SK-N-SH (cell line): Measurements from ENCODE around the gene HS1BP3. TPM values are rescaled to one million over a fixed set of nuclear protein-coding genes. Genes with fewer than 3 reads are reported as not detected.

Experiments
- CTCF ChIA-PET: fragments of 300-600, 350-600 bp; formaldehyde crosslinking; extraction: SDS; loops from one replicate; lab custom pipeline; 2021; lab: Yijun Ruan, JAX
- POLR2A ChIA-PET: fragments of 350-600 bp; sonication (Branson Sonifier 250); formaldehyde crosslinking; extraction: SDS; loops from one replicate; lab custom pipeline; 2020; ENCODE audit warnings: antibody characterized with exemption, inconsistent platforms; lab: Yijun Ruan, JAX
- DNase-seq: peaks from one replicate; pipeline ENCODE4 v3.0.0; 2012
- H2AFZ ChIP-seq: fragments of 200-600 bp; sonication (generic); 2 replicates; pipeline ENCODE4 v1.8.1; 2016; ENCODE audit warnings: antibody characterized with exemption, mild to moderate bottlenecking, low read depth
- H3F3A ChIP-seq: fragments of 200-600 bp; sonication (generic); replicated peaks from 2 replicates; pipeline ENCODE3; 2016; ENCODE audit warnings: antibody characterized with exemption, mild to moderate bottlenecking; ENCODE audit not compliant: insufficient read depth
- H3K27ac ChIP-seq, 2 experiments: fragments of 200-500 bp in 1 of 2; fragments of 200-600 bp in 1 of 2; sonication (Bioruptor generic) in 1 of 2; sonication (generic), shearing (Covaris generic) in 1 of 2; 2 replicates each; pipeline versions ENCODE4 v1.5.1 to v1.6.1; 2014 to 2016; ENCODE audit warnings: low read depth in 2 of 2, inconsistent platforms in 1 of 2, low read length in 1 of 2, mild to moderate bottlenecking in 1 of 2, mixed read lengths in 1 of 2
- H3K27me3 ChIP-seq: fragments of 200-600 bp; sonication (generic), shearing (Covaris generic); 2 replicates; pipeline ENCODE4 v1.6.1; 2016; ENCODE audit warnings: mixed run types; ENCODE audit not compliant: insufficient read depth
- H3K36me3 ChIP-seq, 2 experiments: fragments of 200-500 bp in 1 of 2; fragments of 200-600 bp in 1 of 2; sonication (Bioruptor generic) in 1 of 2; sonication (generic) in 1 of 2; replicated peaks in 1 of 2; 2 replicates each; pipeline versions ENCODE3 to v1.5.1; 2014 to 2016; ENCODE audit warnings: low read length in 1 of 2, mild to moderate bottlenecking in 1 of 2; ENCODE audit not compliant: insufficient read depth in 2 of 2, control insufficient read depth in 1 of 2
- H3K4me1 ChIP-seq, 2 experiments: fragments of 200-500 bp in 1 of 2; fragments of 200-600 bp in 1 of 2; sonication (Bioruptor generic) in 1 of 2; sonication (generic), shearing (Covaris generic) in 1 of 2; 2 replicates each; pipeline versions ENCODE4 v1.5.1 to v1.6.1; 2014 to 2016; ENCODE audit warnings: low read depth in 1 of 2, low read length in 1 of 2, mixed run types in 1 of 2; ENCODE audit not compliant: insufficient read depth in 2 of 2, control insufficient read depth in 1 of 2
- H3K4me2 ChIP-seq: fragments of 200-600 bp; sonication (generic), shearing (Covaris generic); 2 replicates; pipeline ENCODE4 v1.6.1; 2017; ENCODE audit warnings: mixed run types
- H3K4me3 ChIP-seq, 2 experiments: fragments of 200-500 bp in 1 of 2; fragments of 200-600 bp in 1 of 2; sonication (Bioruptor generic) in 1 of 2; sonication (generic), shearing (Covaris generic) in 1 of 2; 2 replicates each; pipeline versions ENCODE4 v1.5.1 to v1.8.1; 2014 to 2016; ENCODE audit warnings: low read depth in 2 of 2, inconsistent platforms in 1 of 2, low read length in 1 of 2, mild to moderate bottlenecking in 1 of 2, mixed read lengths in 1 of 2, moderate library complexity in 1 of 2
- H3K79me2 ChIP-seq: fragments of 200-600 bp; sonication (generic); 2 replicates; pipeline ENCODE4 v1.8.1; 2017; ENCODE audit warnings: mild to moderate bottlenecking; ENCODE audit not compliant: insufficient read depth
- H3K9ac ChIP-seq: fragments of 200-600 bp; sonication (generic); 2 replicates; pipeline ENCODE4 v1.6.1; 2017; ENCODE audit warnings: mixed run types
- H3K9me2 ChIP-seq: fragments of 200-600 bp; sonication (generic); 2 replicates; pipeline ENCODE4 v1.6.1; 2017; ENCODE audit warnings: mixed run types
- H3K9me3 ChIP-seq: fragments of 200-600 bp; sonication (generic); 2 replicates; pipeline ENCODE4 v1.6.1; 2017; ENCODE audit warnings: mixed run types, mild to moderate bottlenecking, moderate library complexity
- H4K20me1 ChIP-seq: fragments of 200-600 bp; sonication (generic); 2 replicates; pipeline ENCODE4 v1.6.1; 2017; ENCODE audit warnings: mild to moderate bottlenecking, mixed run types; ENCODE audit not compliant: insufficient read depth
- CHD2 ChIP-seq: fragments of 150-350 bp; IDR thresholded peaks from 2 replicates; pipeline ENCODE4 v1.6.1; 2018; ENCODE audit warnings: low read length; ENCODE audit not compliant: partially characterized antibody
- EP300 ChIP-seq, 2 experiments: IDR thresholded peaks; 2 replicates each; pipeline versions ENCODE4 v1.4.0 to v1.6.1; 2012; ENCODE audit warnings: borderline replicate concordance in 1 of 2, low read depth in 1 of 2, low read length in 1 of 2
- EZH2phosphoT487 ChIP-seq: fragments of 200-600 bp; sonication (generic); IDR thresholded peaks from 2 replicates; pipeline ENCODE4 v1.6.1; 2017; ENCODE audit warnings: low read depth, mixed run types, mild to moderate bottlenecking, antibody characterized with exemption, moderate library complexity, borderline replicate concordance
- FOSL2 ChIP-seq: IDR thresholded peaks from 2 replicates; pipeline ENCODE4 v1.4.0; 2012; ENCODE audit warnings: low read depth, mild to moderate bottlenecking, moderate library complexity, borderline replicate concordance
- FOXJ3 ChIP-seq: sonication (generic); formaldehyde crosslinking; IDR thresholded peaks from 2 replicates; pipeline ENCODE4 v1.5.1; 2020; ENCODE audit warnings: mild to moderate bottlenecking, missing genetic modification reagents
- FOXM1 ChIP-seq: IDR thresholded peaks from 2 replicates; pipeline ENCODE4 v1.4.0; 2012; ENCODE audit warnings: low read depth, mild to moderate bottlenecking
- GABPA ChIP-seq: IDR thresholded peaks from 2 replicates; pipeline ENCODE4 v1.4.0; 2012; ENCODE audit warnings: low read depth, mild to moderate bottlenecking
- GATA2 ChIP-seq: sonication (generic); formaldehyde crosslinking; IDR thresholded peaks from 2 replicates; pipeline ENCODE4 v1.5.0; 2020; ENCODE audit warnings: mild to moderate bottlenecking, missing genetic modification reagents
- JUND ChIP-seq: IDR thresholded peaks from 2 replicates; pipeline ENCODE4 v1.4.0; 2012
- MXI1 ChIP-seq: IDR thresholded peaks from 2 replicates; pipeline ENCODE4 v1.6.1; 2012; ENCODE audit warnings: mild to moderate bottlenecking, low read depth, low read length, improper control_type of control experiment
- NFIC ChIP-seq: IDR thresholded peaks from 2 replicates; pipeline ENCODE4 v1.4.0; 2012; ENCODE audit warnings: borderline replicate concordance
- NRF1 ChIP-seq: IDR thresholded peaks from 2 replicates; pipeline ENCODE4 v1.6.1; 2012; ENCODE audit warnings: low read depth, mild to moderate bottlenecking, low read length
- POLR2AphosphoS5 ChIP-seq: IDR thresholded peaks from 2 replicates; pipeline ENCODE4 v1.6.1; 2012; ENCODE audit warnings: low read depth, low read length
- RAD21 ChIP-seq: IDR thresholded peaks from 2 replicates; pipeline ENCODE4 v1.6.1; 2012; ENCODE audit warnings: mild to moderate bottlenecking, low read length
- RFX5 ChIP-seq: IDR thresholded peaks from 2 replicates; pipeline ENCODE4 v1.6.1; 2012; ENCODE audit warnings: mild to moderate bottlenecking, improper control_type of control experiment, low read length
- RXRA ChIP-seq: IDR thresholded peaks from 2 replicates; pipeline ENCODE4 v1.4.0; 2012; ENCODE audit warnings: low read depth, mild to moderate bottlenecking, borderline replicate concordance
- SIN3A ChIP-seq: IDR thresholded peaks from 2 replicates; pipeline ENCODE4 v1.6.1; 2012; ENCODE audit warnings: low read depth, mild to moderate bottlenecking, low read length, moderate library complexity, borderline replicate concordance
- SMC3 ChIP-seq: IDR thresholded peaks from 2 replicates; pipeline ENCODE4 v1.6.1; 2012; ENCODE audit warnings: low read depth, low read length, improper control_type of control experiment
- TAF1 ChIP-seq: IDR thresholded peaks from 2 replicates; pipeline ENCODE4 v1.6.1; 2012; ENCODE audit warnings: low read depth, mild to moderate bottlenecking, low read length, moderate library complexity, borderline replicate concordance
- TCF12 ChIP-seq: IDR thresholded peaks from 2 replicates; pipeline ENCODE4 v1.4.0; 2012
- WGBS: methylation state at CpG from one replicate; pipeline ENCODE4 v1.1.6; 2017; ENCODE audit warnings: low lambda C conversion rate; 5-methylcytosine and 5-hydroxymethylcytosine counted together
- polyA plus RNA-seq, 3 experiments: library from polyadenylated mRNA; depleted of rRNA; stranded (reverse); fragments of >200 nt; gene quantifications; 2 replicates each; pipeline ENCODE4 v1.2.3, GENCODE V29; 2012
- TF ChIP-seq, protein P1 (sequence below): IDR thresholded peaks from 2 replicates; pipeline ENCODE4 v1.4.0; 2012; ENCODE audit warnings: low read depth
- TF ChIP-seq, protein P2 (sequence below): fragments of 200-600 bp; sonication (generic); IDR thresholded peaks from 2 replicates; pipeline ENCODE4 v1.6.1; 2017; ENCODE audit warnings: antibody characterized with exemption, mild to moderate bottlenecking, moderate library complexity
- TF ChIP-seq, protein P3 (sequence below): IDR thresholded peaks from 2 replicates; pipeline ENCODE4; 2012
- TF ChIP-seq, protein P4 (sequence below): fragments of 150-350 bp; IDR thresholded peaks from 2 replicates; pipeline ENCODE4 v1.6.1; 2016; ENCODE audit warnings: mild to moderate bottlenecking, low read depth, low read length

The HS1BP3 gene
- polyA plus RNA-seq, 1 of the 3 experiments (the other 2 are of a cell fraction), result 20.1 TPM

DNA sequence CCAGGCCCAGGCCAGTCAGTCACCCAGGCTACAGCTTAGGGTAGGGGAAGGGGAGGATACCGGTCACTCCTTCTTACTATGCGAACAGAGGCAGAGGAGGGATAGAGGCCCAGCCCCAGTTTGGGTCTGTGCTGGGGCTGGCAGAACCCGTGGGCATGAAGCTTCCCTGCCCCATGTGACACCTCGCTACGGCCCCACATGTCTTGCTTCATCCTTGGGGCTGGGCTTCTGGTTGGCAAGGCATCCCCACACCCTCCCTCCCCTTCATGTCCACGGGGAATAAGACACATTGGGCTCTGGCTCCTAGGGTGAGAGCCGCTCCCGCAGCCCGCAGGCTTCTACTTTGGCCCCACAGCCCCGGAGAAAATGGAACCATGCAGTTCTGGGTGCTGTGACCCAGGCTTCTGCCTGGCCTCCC lies 32.4 kb downstream of the HS1BP3 start:
- Histone ChIP-seq H3K4me1 (peaks cover 18 to 41% of the 10 kb centered on the region in 2 experiments; a peak in 3 of 4 replicates), H3K4me2 (peak overlapping the region; percentile 24; the same call in 1 of the 2 replicates), H3K9ac (peak overlapping the region; percentile 80), H3K9me2 (no peaks in the 10 kb centered on the region), H3K9me3 (no peaks in the 10 kb centered on the region), H3K36me3 (peaks cover 0 to 26% of the 10 kb centered on the region in 2 experiments), H3K27me3 (no peaks in the 10 kb centered on the region), H3K79me2 (no peaks in the 10 kb centered on the region), H4K20me1 (no peaks in the 10 kb centered on the region), H3F3A (no peaks in the 10 kb centered on the region), H2AFZ (peak overlapping the region; percentile 91), H3K27ac (peak overlapping the region; percentile 67 to 90), H3K4me3 (no peak overlapping the region)
- no peak for TF ChIP-seq GATA2 (CRISPR knock-in tag)
- no peak for TF ChIP-seq TCF12
- no peak for TF ChIP-seq MXI1
- TF ChIP-seq GABPA, result no peak
- TF ChIP-seq SMC3, result no peak
- TF ChIP-seq RXRA, result no peak
- TF ChIP-seq FOXJ3 (CRISPR knock-in tag), result no peak
- TF ChIP-seq, protein P1, sequence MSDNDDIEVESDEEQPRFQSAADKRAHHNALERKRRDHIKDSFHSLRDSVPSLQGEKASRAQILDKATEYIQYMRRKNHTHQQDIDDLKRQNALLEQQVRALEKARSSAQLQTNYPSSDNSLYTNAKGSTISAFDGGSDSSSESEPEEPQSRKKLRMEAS, result no peak
- TF ChIP-seq POLR2AphosphoS5, result no peak
- TF ChIP-seq FOXM1, result no peak
- no peak for TF ChIP-seq NFIC
- no peak for TF ChIP-seq EZH2phosphoT487
- no peak for TF ChIP-seq JUND
- WGBS, result 94% methylated on average over 9 of the region's 10 CpGs
- no peak for DNase-seq
- ChIA-PET POLR2A (interaction anchor here (1.1 to 2.4 kb wide), 2 partner anchors 168 to 171 kb away, joined by 4 to 18 read pairs; partner anchors contain the start of gene RHOB), CTCF (interaction anchor here (0.8 to 5.2 kb wide), 18 partner anchors 12 to 240 kb away, joined by 3 to 27 read pairs (median 5); partner anchors contain the start of gene RHOB)

DNA sequence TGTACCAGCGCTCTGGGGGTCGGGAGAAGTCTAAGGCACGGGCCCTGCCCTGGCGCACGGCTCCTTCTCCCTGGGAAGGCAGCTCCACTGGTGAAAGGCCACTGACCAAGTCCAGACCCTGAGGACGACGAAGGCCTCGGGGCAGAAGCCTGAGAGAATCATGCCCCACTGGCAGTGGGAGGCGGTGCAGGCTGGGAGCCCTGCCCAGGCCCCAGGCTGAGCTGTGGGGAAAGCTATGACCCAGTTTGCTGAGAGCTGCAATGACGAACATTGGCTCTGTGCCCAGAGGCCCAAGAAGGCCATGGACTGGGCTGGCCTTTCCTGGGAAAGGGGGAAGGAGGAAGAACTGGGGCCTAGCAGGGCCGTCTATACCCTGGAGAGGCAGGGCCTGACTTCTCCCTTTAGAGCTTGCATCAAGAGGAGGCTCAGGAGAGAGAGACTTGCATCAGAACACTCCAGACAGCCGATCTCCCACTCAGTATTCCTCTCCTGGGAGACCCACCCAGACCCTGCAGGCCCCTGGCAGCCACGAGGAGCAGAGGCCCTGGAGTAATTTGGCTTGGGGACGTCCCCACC lies 32.9 kb downstream of the HS1BP3 start:
- 46% methylated on average over 11 of the region's 14 CpGs for WGBS
- Histone ChIP-seq H4K20me1 (no peaks in the 10 kb centered on the region), H3K36me3 (peaks cover 0 to 23% of the 10 kb centered on the region in 2 experiments), H3K4me1 (peaks cover 18 to 42% of the 10 kb centered on the region in 2 experiments; a peak in 3 of 4 replicates), H3K9ac (peak overlapping the region; percentile 80), H3K9me3 (no peaks in the 10 kb centered on the region), H3K9me2 (no peaks in the 10 kb centered on the region), H3F3A (no peaks in the 10 kb centered on the region), H3K27ac (peak overlapping the region; percentile 67 to 90), H3K27me3 (no peaks in the 10 kb centered on the region), H2AFZ (peak overlapping the region; percentile 91), H3K4me2 (peak overlapping the region; percentile 24; the same call in 1 of the 2 replicates), H3K4me3 (no peak overlapping the region), H3K79me2 (no peaks in the 10 kb centered on the region)
- peak; percentile 82 for DNase-seq
- ChIA-PET POLR2A (interaction anchor here (1.1 to 2.4 kb wide), 2 partner anchors 168 to 170 kb away, joined by 4 to 18 read pairs; partner anchors contain the start of gene RHOB), CTCF (interaction anchor here (0.8 to 5.2 kb wide), 22 partner anchors 9 to 239 kb away, joined by 3 to 22 read pairs (median 5); partner anchors contain the start of genes HS1BP3 and RHOB)
- peak; percentile 19; the same call in 1 of the 2 replicates for TF ChIP-seq TAF1
- TF ChIP-seq RFX5, result no peak
- TF ChIP-seq, protein P2, sequence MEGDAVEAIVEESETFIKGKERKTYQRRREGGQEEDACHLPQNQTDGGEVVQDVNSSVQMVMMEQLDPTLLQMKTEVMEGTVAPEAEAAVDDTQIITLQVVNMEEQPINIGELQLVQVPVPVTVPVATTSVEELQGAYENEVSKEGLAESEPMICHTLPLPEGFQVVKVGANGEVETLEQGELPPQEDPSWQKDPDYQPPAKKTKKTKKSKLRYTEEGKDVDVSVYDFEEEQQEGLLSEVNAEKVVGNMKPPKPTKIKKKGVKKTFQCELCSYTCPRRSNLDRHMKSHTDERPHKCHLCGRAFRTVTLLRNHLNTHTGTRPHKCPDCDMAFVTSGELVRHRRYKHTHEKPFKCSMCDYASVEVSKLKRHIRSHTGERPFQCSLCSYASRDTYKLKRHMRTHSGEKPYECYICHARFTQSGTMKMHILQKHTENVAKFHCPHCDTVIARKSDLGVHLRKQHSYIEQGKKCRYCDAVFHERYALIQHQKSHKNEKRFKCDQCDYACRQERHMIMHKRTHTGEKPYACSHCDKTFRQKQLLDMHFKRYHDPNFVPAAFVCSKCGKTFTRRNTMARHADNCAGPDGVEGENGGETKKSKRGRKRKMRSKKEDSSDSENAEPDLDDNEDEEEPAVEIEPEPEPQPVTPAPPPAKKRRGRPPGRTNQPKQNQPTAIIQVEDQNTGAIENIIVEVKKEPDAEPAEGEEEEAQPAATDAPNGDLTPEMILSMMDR, result peak; percentile 56
- no peak; a peak in 1 of 4 replicates for TF ChIP-seq EP300 (IDR thresholded peaks at IDR 0.05; ENCODE audit: borderline replicate concordance in 1 of 2, low read depth in 1 of 2, low read length in 1 of 2)
- TF ChIP-seq, protein P3, sequence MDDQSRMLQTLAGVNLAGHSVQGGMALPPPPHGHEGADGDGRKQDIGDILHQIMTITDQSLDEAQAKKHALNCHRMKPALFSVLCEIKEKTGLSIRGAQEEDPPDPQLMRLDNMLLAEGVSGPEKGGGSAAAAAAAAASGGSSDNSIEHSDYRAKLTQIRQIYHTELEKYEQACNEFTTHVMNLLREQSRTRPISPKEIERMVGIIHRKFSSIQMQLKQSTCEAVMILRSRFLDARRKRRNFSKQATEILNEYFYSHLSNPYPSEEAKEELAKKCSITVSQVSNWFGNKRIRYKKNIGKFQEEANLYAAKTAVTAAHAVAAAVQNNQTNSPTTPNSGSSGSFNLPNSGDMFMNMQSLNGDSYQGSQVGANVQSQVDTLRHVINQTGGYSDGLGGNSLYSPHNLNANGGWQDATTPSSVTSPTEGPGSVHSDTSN, result no peak
- TF ChIP-seq, protein P4, sequence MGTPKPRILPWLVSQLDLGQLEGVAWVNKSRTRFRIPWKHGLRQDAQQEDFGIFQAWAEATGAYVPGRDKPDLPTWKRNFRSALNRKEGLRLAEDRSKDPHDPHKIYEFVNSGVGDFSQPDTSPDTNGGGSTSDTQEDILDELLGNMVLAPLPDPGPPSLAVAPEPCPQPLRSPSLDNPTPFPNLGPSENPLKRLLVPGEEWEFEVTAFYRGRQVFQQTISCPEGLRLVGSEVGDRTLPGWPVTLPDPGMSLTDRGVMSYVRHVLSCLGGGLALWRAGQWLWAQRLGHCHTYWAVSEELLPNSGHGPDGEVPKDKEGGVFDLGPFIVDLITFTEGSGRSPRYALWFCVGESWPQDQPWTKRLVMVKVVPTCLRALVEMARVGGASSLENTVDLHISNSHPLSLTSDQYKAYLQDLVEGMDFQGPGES, result no peak
- TF ChIP-seq MXI1, result no peak
- no peak for TF ChIP-seq NRF1
- 0 out of 2 replicates have a peak, but pooled peaks have one; percentile 15 for TF ChIP-seq SIN3A
- no peak; the same call in 1 of the 2 replicates for TF ChIP-seq FOSL2
- no peak for TF ChIP-seq CHD2
- TF ChIP-seq RXRA, result no peak; the same call in 1 of the 2 replicates
- TF ChIP-seq SMC3, result 0 out of 2 replicates have a peak, but pooled peaks have one; percentile 1
- TF ChIP-seq RAD21, result peak; percentile 23; the same call in 1 of the 2 replicates
